Measurements from ENCODE around the gene STOML1.

The STOML1 gene

GRCh38 chr15:73987250-73987649 is 4.8 kb downstream of the STOML1 start:
- no peak for TF ChIP-seq CTCF (IDR thresholded peaks at IDR 0.05; ENCODE audit: control insufficient read depth, extremely low read depth, insufficient read depth)
- DNase-seq (ENCODE audit: low read depth): no peak
- no peak overlapping the region for H3K4me3 ChIP-seq (ENCODE audit: low read depth, low read length)

GRCh38 chr15:73986776-73987056 is 5.4 kb downstream of the STOML1 start:
- DNase-seq (ENCODE audit: low read depth): no peak
- no peak for TF ChIP-seq CTCF (IDR thresholded peaks at IDR 0.05; ENCODE audit: control insufficient read depth, extremely low read depth, insufficient read depth)

GRCh38 chr15:73986055-73986775 is 5.9 kb downstream of the STOML1 start:
- DNase-seq (ENCODE audit: low read depth): no peak
- H3K4me3 ChIP-seq (ENCODE audit: low read depth, low read length): no peak overlapping the region
- TF ChIP-seq CTCF (IDR thresholded peaks at IDR 0.05; ENCODE audit: control insufficient read depth, extremely low read depth, insufficient read depth): no peak

More at GRCh38 chr15:73986776-73987056, 5.4 kb downstream of the STOML1 start:
- H3K4me3 ChIP-seq (ENCODE audit: low read depth, low read length): no peak overlapping the region

- TF ChIP-seq CTCF (IDR thresholded peaks at IDR 0.05; ENCODE audit: control insufficient read depth, extremely low read depth, insufficient read depth): no peak
- no peak overlapping the region for H3K4me3 ChIP-seq (ENCODE audit: low read depth, low read length)
- DNase-seq (ENCODE audit: low read depth): no peak
Measured at GRCh38 chr15:73985101-73985873, 6.8 kb downstream of the STOML1 start.

- no peak for TF ChIP-seq CTCF (IDR thresholded peaks at IDR 0.05; ENCODE audit: control insufficient read depth, extremely low read depth, insufficient read depth)
- H3K4me3 ChIP-seq (ENCODE audit: low read depth, low read length): no peak overlapping the region
- DNase-seq (ENCODE audit: low read depth): no peak
Measured at GRCh38 chr15:73984208-73984979, 7.7 kb downstream of the STOML1 start.

- DNase-seq (ENCODE audit: low read depth): no peak
- H3K4me3 ChIP-seq (ENCODE audit: low read depth, low read length): no peak overlapping the region
- no peak for TF ChIP-seq CTCF (IDR thresholded peaks at IDR 0.05; ENCODE audit: control insufficient read depth, extremely low read depth, insufficient read depth)
Measured at GRCh38 chr15:73983773-73984172, 8.3 kb downstream of the STOML1 start.
